Liver (tissue), 9 donors: ENCODE measurements around the gene PAK1. TPM values are rescaled to one million over a fixed set of nuclear protein-coding genes. Genes with fewer than 3 reads are reported as not detected.

Experiments
- DNase-seq: peaks from one replicate; pipeline ENCODE4 v3.0.0-alpha.2; 2017; ENCODE audit warnings: low spot score
- H3K27ac ChIP-seq, 2 donors: one replicate each; pipeline ENCODE4 v1.7.0; 2013; ENCODE audit warnings: inconsistent platforms in 2 of 2, low read length in 2 of 2, control low read depth in 1 of 2, low read depth in 1 of 2, mild to moderate bottlenecking in 1 of 2
- H3K27me3 ChIP-seq, 4 donors: one replicate each; pipeline versions ENCODE4 v1.6.1 to v1.7.0; 2013; ENCODE audit warnings: low read length in 3 of 4, inconsistent platforms in 1 of 4, mild to moderate bottlenecking in 1 of 4, moderate library complexity in 1 of 4; ENCODE audit not compliant: control insufficient read depth in 4 of 4, insufficient read depth in 4 of 4
- H3K36me3 ChIP-seq, 4 donors: one replicate each; pipeline versions ENCODE4 v1.6.1 to v1.7.0; 2013; ENCODE audit warnings: low read length in 3 of 4, mild to moderate bottlenecking in 3 of 4, low read depth in 1 of 4, moderate library complexity in 1 of 4; ENCODE audit not compliant: control insufficient read depth in 4 of 4, insufficient read depth in 3 of 4
- H3K4me1 ChIP-seq, 4 donors: one replicate each; pipeline versions ENCODE4 v1.6.1 to v1.7.0; 2013; ENCODE audit warnings: low read length in 3 of 4, mild to moderate bottlenecking in 3 of 4, moderate library complexity in 1 of 4; ENCODE audit not compliant: control insufficient read depth in 4 of 4, insufficient read depth in 4 of 4
- H3K4me3 ChIP-seq, 3 donors: one replicate each; pipeline versions ENCODE4 v1.6.1 to v1.7.0; 2013; ENCODE audit warnings: low read length in 3 of 3, control low read depth in 1 of 3, low read depth in 1 of 3, mild to moderate bottlenecking in 1 of 3
- H3K9ac ChIP-seq, 2 donors: one replicate each; pipeline ENCODE4 v1.7.0; 2013; ENCODE audit warnings: low read length in 2 of 2, mild to moderate bottlenecking in 2 of 2, moderate library complexity in 2 of 2, control low read depth in 1 of 2, low read depth in 1 of 2
- H3K9me3 ChIP-seq, 4 donors: one replicate each; pipeline versions ENCODE4 v1.6.1 to v1.7.0; 2013; ENCODE audit warnings: low read length in 3 of 4; ENCODE audit not compliant: control insufficient read depth in 4 of 4
- CTCF ChIP-seq: fragments of 150-350 bp; IDR thresholded peaks from 2 replicates; pipeline ENCODE4 v1.5.1; 2017; ENCODE audit warnings: improper control_type of control experiment, low read depth, low read length; ENCODE audit not compliant: missing input control
- EGR1 ChIP-seq, 2 donors: IDR thresholded peaks; 2 replicates each; pipeline ENCODE4 v1.6.1; 2016 to 2018; ENCODE audit warnings: antibody characterized with exemption in 2 of 2, low read depth in 2 of 2
- FOXA1 ChIP-seq: IDR thresholded peaks from 2 replicates; pipeline ENCODE4 v1.6.1; 2016; ENCODE audit warnings: antibody characterized with exemption
- FOXA2 ChIP-seq: IDR thresholded peaks from 2 replicates; pipeline ENCODE4 v1.6.1; 2016; ENCODE audit warnings: antibody characterized with exemption
- HNF4A ChIP-seq, 2 donors: conservative IDR thresholded peaks; 2 replicates each; pipeline ENCODE4 v1.6.1; 2016; ENCODE audit warnings: antibody characterized with exemption in 2 of 2, mild to moderate bottlenecking in 2 of 2
- HNF4G ChIP-seq: IDR thresholded peaks from 2 replicates; pipeline ENCODE4 v1.6.1; 2016; ENCODE audit warnings: antibody characterized with exemption
- JUND ChIP-seq, 2 donors: IDR thresholded peaks; 2 replicates each; pipeline ENCODE4 v1.6.1; 2016; ENCODE audit warnings: antibody characterized with exemption in 2 of 2
- NR2F2 ChIP-seq: IDR thresholded peaks from 2 replicates; pipeline ENCODE4 v1.6.1; 2016; ENCODE audit warnings: antibody characterized with exemption
- RXRA ChIP-seq, 2 donors: IDR thresholded peaks; 2 replicates each; pipeline ENCODE4 v1.6.1; 2017 to 2018; ENCODE audit warnings: antibody characterized with exemption in 2 of 2, mild to moderate bottlenecking in 1 of 2
- SP1 ChIP-seq: IDR thresholded peaks from 2 replicates; pipeline ENCODE4 v1.6.1; 2018; ENCODE audit warnings: antibody characterized with exemption, mild to moderate bottlenecking
- TAF1 ChIP-seq: conservative IDR thresholded peaks from 2 replicates; pipeline ENCODE4 v1.6.1; 2016; ENCODE audit warnings: antibody characterized with exemption, mild to moderate bottlenecking
- YY1 ChIP-seq: IDR thresholded peaks from 2 replicates; pipeline ENCODE4 v1.6.1; 2016; ENCODE audit warnings: antibody characterized with exemption, mild to moderate bottlenecking
- whole genome bisulfite sequencing: extraction: QIAGEN DNeasy Blood & Tissue Kit; methylation state at CpG from one replicate; pipeline ENCODE4 v1.1.7; 2013; 5-methylcytosine and 5-hydroxymethylcytosine counted together
- polyA plus RNA-seq, 2 donors: library from polyadenylated mRNA; stranded (reverse) in 1 of 2; unstranded in 1 of 2; fragments of 200-250 nt in 1 of 2; fragments of >200 nt in 1 of 2; fragmentation: Nextera tagmentation in 1 of 2; extraction: Ambion mirVana in 1 of 2; gene quantifications; one replicate each; pipeline versions ENCODE4 v1.2.1 to v1.2.3, GENCODE V29; 2013 to 2015
- total RNA-seq, 2 donors: library from RNA; depleted of rRNA; stranded (reverse); fragments of >200 nt; gene quantifications; one replicate each; pipeline ENCODE4 v1.2.3, GENCODE V29; 2014
- TF ChIP-seq, protein P1 (sequence below): IDR thresholded peaks from 2 replicates; pipeline ENCODE4 v1.6.1; 2016; ENCODE audit warnings: antibody characterized with exemption
- TF ChIP-seq, protein P2 (sequence below): IDR thresholded peaks from 2 replicates; pipeline ENCODE4 v1.6.1; 2016; ENCODE audit warnings: antibody characterized with exemption, mild to moderate bottlenecking
- TF ChIP-seq, protein P3 (sequence below): IDR thresholded peaks from 2 replicates; pipeline ENCODE4 v1.6.1; 2016; ENCODE audit warnings: antibody characterized with exemption
- donor health status: healthy.
- donor health status: healthy.
- donor health status: healthy.
- donor health status: healthy.
- donor health status: healthy.

Gene PAK1
- total and polyA plus RNA-seq, 4 donors: 3.6 to 24.9 (median 7.4) TPM

DNA sequence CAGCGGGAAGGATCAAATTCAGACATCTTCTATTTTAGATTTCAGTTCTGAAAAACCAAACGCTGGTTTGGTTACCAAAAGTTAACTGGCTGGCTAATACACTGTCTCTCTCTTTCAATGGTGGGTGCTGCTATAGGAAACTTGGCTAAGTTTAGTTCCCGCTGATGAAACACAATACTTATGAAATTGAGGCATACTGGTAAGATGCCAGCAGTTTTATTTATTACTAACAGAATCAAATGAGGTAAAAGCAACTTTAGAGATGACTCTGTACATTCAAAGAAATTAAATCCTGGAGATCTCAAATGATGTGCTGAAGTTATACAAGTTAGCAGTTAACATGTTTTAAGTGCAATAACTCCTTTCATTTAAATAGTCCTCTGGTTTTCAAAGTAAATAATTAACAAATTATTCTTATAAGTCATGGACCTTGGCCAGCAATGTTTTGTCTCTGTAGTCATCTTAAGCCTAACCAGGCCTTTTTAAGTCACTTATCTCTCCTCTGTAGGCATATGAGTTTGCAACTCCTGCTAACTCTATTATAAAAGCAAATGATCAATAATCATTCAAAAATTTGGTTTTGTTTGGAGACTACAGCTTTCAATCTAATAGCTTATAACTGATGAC lies 54.8 kb downstream of the PAK1 start:
- no peak overlapping the region for H3K27ac ChIP-seq
- peaks cover 0 to 9% (median under 1%) of the 10 kb centered on the region in 4 donors for H3K4me1 ChIP-seq
- no peak overlapping the region for H3K4me3 ChIP-seq
- DNase-seq: no peak
- TF ChIP-seq, protein P1, sequence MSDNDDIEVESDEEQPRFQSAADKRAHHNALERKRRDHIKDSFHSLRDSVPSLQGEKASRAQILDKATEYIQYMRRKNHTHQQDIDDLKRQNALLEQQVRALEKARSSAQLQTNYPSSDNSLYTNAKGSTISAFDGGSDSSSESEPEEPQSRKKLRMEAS: no peak
- TF ChIP-seq EGR1 (IDR thresholded peaks at IDR 0.05; ENCODE audit: low read depth in 2 of 2): no peak
- no peaks in the 10 kb centered on the region for H3K36me3 ChIP-seq
- H3K9me3 ChIP-seq: no peaks in the 10 kb centered on the region
- H3K9ac ChIP-seq: no peak overlapping the region
- 83% methylated on average over 3 of the region's 3 CpGs for WGBS
- H3K27me3 ChIP-seq: no peaks in the 10 kb centered on the region

- Histone ChIP-seq H3K9ac (no peak overlapping the region), H3K4me1 (peaks cover 0 to 9% (median under 1%) of the 10 kb centered on the region in 4 donors), H3K9me3 (no peaks in the 10 kb centered on the region), H3K27me3 (no peaks in the 10 kb centered on the region), H3K27ac (no peak overlapping the region), H3K4me3 (no peak overlapping the region), H3K36me3 (no peaks in the 10 kb centered on the region)
- TF ChIP-seq EGR1 (IDR thresholded peaks at IDR 0.05; ENCODE audit: low read depth in 2 of 2): no peak
- no peak for TF ChIP-seq CTCF
- no peak for TF ChIP-seq HNF4A (conservative IDR thresholded peaks at IDR 0.05)
- no peak for TF ChIP-seq SP1
- no peak for TF ChIP-seq FOXA2
- no peak for TF ChIP-seq HNF4G
- TF ChIP-seq YY1: no peak
- TF ChIP-seq JUND (IDR thresholded peaks at IDR 0.05): no peak
- TF ChIP-seq, protein P2, sequence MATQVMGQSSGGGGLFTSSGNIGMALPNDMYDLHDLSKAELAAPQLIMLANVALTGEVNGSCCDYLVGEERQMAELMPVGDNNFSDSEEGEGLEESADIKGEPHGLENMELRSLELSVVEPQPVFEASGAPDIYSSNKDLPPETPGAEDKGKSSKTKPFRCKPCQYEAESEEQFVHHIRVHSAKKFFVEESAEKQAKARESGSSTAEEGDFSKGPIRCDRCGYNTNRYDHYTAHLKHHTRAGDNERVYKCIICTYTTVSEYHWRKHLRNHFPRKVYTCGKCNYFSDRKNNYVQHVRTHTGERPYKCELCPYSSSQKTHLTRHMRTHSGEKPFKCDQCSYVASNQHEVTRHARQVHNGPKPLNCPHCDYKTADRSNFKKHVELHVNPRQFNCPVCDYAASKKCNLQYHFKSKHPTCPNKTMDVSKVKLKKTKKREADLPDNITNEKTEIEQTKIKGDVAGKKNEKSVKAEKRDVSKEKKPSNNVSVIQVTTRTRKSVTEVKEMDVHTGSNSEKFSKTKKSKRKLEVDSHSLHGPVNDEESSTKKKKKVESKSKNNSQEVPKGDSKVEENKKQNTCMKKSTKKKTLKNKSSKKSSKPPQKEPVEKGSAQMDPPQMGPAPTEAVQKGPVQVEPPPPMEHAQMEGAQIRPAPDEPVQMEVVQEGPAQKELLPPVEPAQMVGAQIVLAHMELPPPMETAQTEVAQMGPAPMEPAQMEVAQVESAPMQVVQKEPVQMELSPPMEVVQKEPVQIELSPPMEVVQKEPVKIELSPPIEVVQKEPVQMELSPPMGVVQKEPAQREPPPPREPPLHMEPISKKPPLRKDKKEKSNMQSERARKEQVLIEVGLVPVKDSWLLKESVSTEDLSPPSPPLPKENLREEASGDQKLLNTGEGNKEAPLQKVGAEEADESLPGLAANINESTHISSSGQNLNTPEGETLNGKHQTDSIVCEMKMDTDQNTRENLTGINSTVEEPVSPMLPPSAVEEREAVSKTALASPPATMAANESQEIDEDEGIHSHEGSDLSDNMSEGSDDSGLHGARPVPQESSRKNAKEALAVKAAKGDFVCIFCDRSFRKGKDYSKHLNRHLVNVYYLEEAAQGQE: no peak
- no peak for TF ChIP-seq FOXA1
- no peak for TF ChIP-seq TAF1
- TF ChIP-seq NR2F2: no peak
- TF ChIP-seq, protein P1: no peak
- TF ChIP-seq RXRA (IDR thresholded peaks at IDR 0.05): no peak
- TF ChIP-seq, protein P3, sequence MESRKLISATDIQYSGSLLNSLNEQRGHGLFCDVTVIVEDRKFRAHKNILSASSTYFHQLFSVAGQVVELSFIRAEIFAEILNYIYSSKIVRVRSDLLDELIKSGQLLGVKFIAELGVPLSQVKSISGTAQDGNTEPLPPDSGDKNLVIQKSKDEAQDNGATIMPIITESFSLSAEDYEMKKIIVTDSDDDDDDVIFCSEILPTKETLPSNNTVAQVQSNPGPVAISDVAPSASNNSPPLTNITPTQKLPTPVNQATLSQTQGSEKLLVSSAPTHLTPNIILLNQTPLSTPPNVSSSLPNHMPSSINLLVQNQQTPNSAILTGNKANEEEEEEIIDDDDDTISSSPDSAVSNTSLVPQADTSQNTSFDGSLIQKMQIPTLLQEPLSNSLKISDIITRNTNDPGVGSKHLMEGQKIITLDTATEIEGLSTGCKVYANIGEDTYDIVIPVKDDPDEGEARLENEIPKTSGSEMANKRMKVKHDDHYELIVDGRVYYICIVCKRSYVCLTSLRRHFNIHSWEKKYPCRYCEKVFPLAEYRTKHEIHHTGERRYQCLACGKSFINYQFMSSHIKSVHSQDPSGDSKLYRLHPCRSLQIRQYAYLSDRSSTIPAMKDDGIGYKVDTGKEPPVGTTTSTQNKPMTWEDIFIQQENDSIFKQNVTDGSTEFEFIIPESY: no peak
- DNase-seq: no peak
- WGBS: 77% methylated on average over 3 of the region's 3 CpGs
These were observed 55.5 kb downstream of the PAK1 start for GRCh38 chr11:77418155-77418970.
